OCI-LY1 (cell line): ENCODE results near the gene PREX1.

Experiments
- H2AFZ ChIP-seq: fragments of 200-600 bp; sonication (generic), shearing (Covaris generic); 2 replicates; pipeline ENCODE4 v1.6.0; 2014; ENCODE audit warnings: antibody characterized with exemption, mild to moderate bottlenecking, low read length
- H3F3A ChIP-seq: fragments of 200-600 bp; sonication (generic), shearing (Covaris generic); 2 replicates; pipeline ENCODE4 v1.6.0; 2014; ENCODE audit warnings: mild to moderate bottlenecking, antibody characterized with exemption, low read length, moderate library complexity; ENCODE audit not compliant: insufficient read depth
- H3K27ac ChIP-seq: fragments of 200-600 bp; sonication (generic); 2 replicates; pipeline ENCODE4 v1.5.1; 2014; ENCODE audit warnings: low read length, mixed run types, mild to moderate bottlenecking, low read depth; ENCODE audit not compliant: poor library complexity, severe bottlenecking
- H3K27me3 ChIP-seq: fragments of 200-600 bp; sonication (generic); 2 replicates; pipeline ENCODE4 v1.6.0; 2014; ENCODE audit warnings: antibody characterized with exemption, mild to moderate bottlenecking, low read length, moderate library complexity; ENCODE audit not compliant: insufficient read depth
- H3K36me3 ChIP-seq: fragments of 200-600 bp; sonication (generic); 2 replicates; pipeline ENCODE4 v1.6.1; 2014; ENCODE audit warnings: mild to moderate bottlenecking, antibody characterized with exemption, low read length, moderate library complexity, mixed read lengths; ENCODE audit not compliant: insufficient read depth
- H3K4me1 ChIP-seq: fragments of 200-600 bp; sonication (generic); 2 replicates; pipeline ENCODE4 v1.5.1; 2014; ENCODE audit warnings: mild to moderate bottlenecking, low read length, moderate library complexity; ENCODE audit not compliant: insufficient read depth, severe bottlenecking
- H3K4me2 ChIP-seq: fragments of 200-600 bp; sonication (generic), shearing (Covaris generic); 2 replicates; pipeline ENCODE4 v1.6.1; 2014; ENCODE audit warnings: low read length
- H3K4me3 ChIP-seq: fragments of 200-600 bp; sonication (generic); 2 replicates; pipeline ENCODE4 v1.5.1; 2014; ENCODE audit warnings: low read length, low read depth, mild to moderate bottlenecking, mixed read lengths; ENCODE audit not compliant: poor library complexity, severe bottlenecking
- H3K79me2 ChIP-seq: fragments of 200-600 bp; shearing (Covaris generic); 2 replicates; pipeline ENCODE4 v1.6.1; 2016; ENCODE audit warnings: mixed run types, low read length, mixed read lengths; ENCODE audit not compliant: insufficient read depth
- H3K9ac ChIP-seq: fragments of 200-600 bp; sonication (generic), shearing (Covaris generic); 2 replicates; pipeline ENCODE4 v1.6.1; 2014; ENCODE audit warnings: mild to moderate bottlenecking, low read length, mixed read lengths
- H3K9me2 ChIP-seq: fragments of 200-600 bp; sonication (generic), shearing (Covaris generic); 2 replicates; pipeline ENCODE4 v1.6.1; 2014; ENCODE audit warnings: low read depth, mild to moderate bottlenecking, low read length, mixed read lengths
- H3K9me3 ChIP-seq: fragments of 200-600 bp; shearing (Covaris generic); 2 replicates; pipeline ENCODE4 v1.6.1; 2014; ENCODE audit warnings: low read length, mixed read lengths
- H4K20me1 ChIP-seq: fragments of 200-600 bp; sonication (generic), shearing (Covaris generic); 2 replicates; pipeline ENCODE4 v1.6.0; 2016; ENCODE audit warnings: mild to moderate bottlenecking, low read length; ENCODE audit not compliant: insufficient read depth
- CTCF ChIP-seq: fragments of 200-600 bp; sonication (generic), shearing (Covaris generic); IDR thresholded peaks from 2 replicates; pipeline ENCODE4 v1.5.1; 2017; ENCODE audit warnings: mild to moderate bottlenecking, antibody characterized with exemption, low read length, moderate library complexity, mixed read lengths
- EZH2 ChIP-seq: fragments of 200-600 bp; sonication (generic), shearing (Covaris generic); IDR thresholded peaks from 2 replicates; pipeline ENCODE4 v1.8.0; 2017; ENCODE audit warnings: borderline replicate concordance, mixed run types, mild to moderate bottlenecking, antibody characterized with exemption, low read length, moderate library complexity, mixed read lengths

PREX1 gene

GRCh38 chr20:48705240-48706115 is 122.3 kb downstream of the PREX1 start:
- H3K36me3 ChIP-seq: no peaks in the 10 kb centered on the region
- H3K4me1 ChIP-seq: no peaks in the 10 kb centered on the region
- no peaks in the 10 kb centered on the region for H3K27me3 ChIP-seq
- H3K9me2 ChIP-seq: no peaks in the 10 kb centered on the region
- H3F3A ChIP-seq: no peaks in the 10 kb centered on the region
- H3K4me3 ChIP-seq: no peak overlapping the region
- no peak overlapping the region for H3K27ac ChIP-seq
- H2AFZ ChIP-seq: no peak overlapping the region
- no peak overlapping the region for H3K4me2 ChIP-seq
- no peak overlapping the region for H3K9ac ChIP-seq
- no peaks in the 10 kb centered on the region for H4K20me1 ChIP-seq
- no peaks in the 10 kb centered on the region for H3K9me3 ChIP-seq
- TF ChIP-seq CTCF: no peak
- TF ChIP-seq EZH2: no peak
- H3K79me2 ChIP-seq: no peaks in the 10 kb centered on the region

GRCh38 chr20:48704761-48705160 is 123.0 kb downstream of the PREX1 start:
- no peak overlapping the region for H2AFZ ChIP-seq
- H3K27ac ChIP-seq: no peak overlapping the region
- no peaks in the 10 kb centered on the region for H3K9me2 ChIP-seq
- TF ChIP-seq EZH2 (no peak), CTCF (no peak)
- no peaks in the 10 kb centered on the region for H3K9me3 ChIP-seq
- H3K79me2 ChIP-seq: no peaks in the 10 kb centered on the region
- no peaks in the 10 kb centered on the region for H4K20me1 ChIP-seq
- H3K36me3 ChIP-seq: no peaks in the 10 kb centered on the region
- no peaks in the 10 kb centered on the region for H3K4me1 ChIP-seq
- no peak overlapping the region for H3K9ac ChIP-seq
- no peak overlapping the region for H3K4me3 ChIP-seq
- H3K4me2 ChIP-seq: no peak overlapping the region
- H3K27me3 ChIP-seq: no peaks in the 10 kb centered on the region
- no peaks in the 10 kb centered on the region for H3F3A ChIP-seq

- Histone ChIP-seq H3K27me3 (no peaks in the 10 kb centered on the region), H4K20me1 (no peaks in the 10 kb centered on the region), H2AFZ (no peak overlapping the region), H3K4me3 (no peak overlapping the region), H3F3A (no peaks in the 10 kb centered on the region), H3K9me2 (no peaks in the 10 kb centered on the region), H3K9me3 (no peaks in the 10 kb centered on the region), H3K9ac (no peak overlapping the region), H3K79me2 (no peaks in the 10 kb centered on the region), H3K4me1 (no peaks in the 10 kb centered on the region), H3K36me3 (no peaks in the 10 kb centered on the region), H3K4me2 (no peak overlapping the region), H3K27ac (no peak overlapping the region)
- no peak for TF ChIP-seq CTCF
Measured at GRCh38 chr20:48703511-48704219, 124.1 kb downstream of the PREX1 start.
